ENCODE measurements around the gene PTPRM. TPM values are rescaled to one million over a fixed set of nuclear protein-coding genes. Genes with fewer than 3 reads are reported as not detected.

The PTPRM gene
- total RNA-seq, 2 donors from 2014 or later = 80.1 to 106 TPM

DNA sequence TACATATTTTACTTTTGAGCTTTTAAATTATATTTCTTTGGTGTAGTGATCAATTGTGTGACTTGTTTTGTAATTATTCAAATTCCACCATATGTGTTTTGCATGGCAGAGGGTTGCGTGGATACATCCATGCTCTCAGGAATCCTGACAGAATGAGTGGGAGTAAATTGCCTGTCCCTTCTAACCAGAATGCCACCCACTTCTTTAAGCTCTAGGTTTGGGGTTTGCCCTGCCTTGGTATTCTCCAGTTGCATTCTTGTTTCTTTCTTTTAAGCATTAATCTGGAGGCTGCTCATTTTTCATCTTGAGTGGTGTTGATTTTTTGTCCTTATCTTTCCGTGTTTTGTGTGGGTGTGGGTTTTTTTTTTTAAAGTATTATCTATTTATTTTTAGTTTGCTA is 360.0 kb downstream of the PTPRM start:
- Histone ChIP-seq H3K4me3 (no peak overlapping the region), H3K27me3 (no peaks in the 10 kb centered on the region), H3K36me3 (no peaks in the 10 kb centered on the region), H3K4me1 (peaks cover 0 to 8% of the 10 kb centered on the region in 2 donors), H3K9me3 (no peaks in the 10 kb centered on the region), H3K27ac (no peak overlapping the region)
- DNase-seq (ENCODE audit: low spot score) = no peak
- TF ChIP-seq, protein P1, sequence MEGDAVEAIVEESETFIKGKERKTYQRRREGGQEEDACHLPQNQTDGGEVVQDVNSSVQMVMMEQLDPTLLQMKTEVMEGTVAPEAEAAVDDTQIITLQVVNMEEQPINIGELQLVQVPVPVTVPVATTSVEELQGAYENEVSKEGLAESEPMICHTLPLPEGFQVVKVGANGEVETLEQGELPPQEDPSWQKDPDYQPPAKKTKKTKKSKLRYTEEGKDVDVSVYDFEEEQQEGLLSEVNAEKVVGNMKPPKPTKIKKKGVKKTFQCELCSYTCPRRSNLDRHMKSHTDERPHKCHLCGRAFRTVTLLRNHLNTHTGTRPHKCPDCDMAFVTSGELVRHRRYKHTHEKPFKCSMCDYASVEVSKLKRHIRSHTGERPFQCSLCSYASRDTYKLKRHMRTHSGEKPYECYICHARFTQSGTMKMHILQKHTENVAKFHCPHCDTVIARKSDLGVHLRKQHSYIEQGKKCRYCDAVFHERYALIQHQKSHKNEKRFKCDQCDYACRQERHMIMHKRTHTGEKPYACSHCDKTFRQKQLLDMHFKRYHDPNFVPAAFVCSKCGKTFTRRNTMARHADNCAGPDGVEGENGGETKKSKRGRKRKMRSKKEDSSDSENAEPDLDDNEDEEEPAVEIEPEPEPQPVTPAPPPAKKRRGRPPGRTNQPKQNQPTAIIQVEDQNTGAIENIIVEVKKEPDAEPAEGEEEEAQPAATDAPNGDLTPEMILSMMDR (IDR thresholded peaks at IDR 0.05) = no peak

DNA sequence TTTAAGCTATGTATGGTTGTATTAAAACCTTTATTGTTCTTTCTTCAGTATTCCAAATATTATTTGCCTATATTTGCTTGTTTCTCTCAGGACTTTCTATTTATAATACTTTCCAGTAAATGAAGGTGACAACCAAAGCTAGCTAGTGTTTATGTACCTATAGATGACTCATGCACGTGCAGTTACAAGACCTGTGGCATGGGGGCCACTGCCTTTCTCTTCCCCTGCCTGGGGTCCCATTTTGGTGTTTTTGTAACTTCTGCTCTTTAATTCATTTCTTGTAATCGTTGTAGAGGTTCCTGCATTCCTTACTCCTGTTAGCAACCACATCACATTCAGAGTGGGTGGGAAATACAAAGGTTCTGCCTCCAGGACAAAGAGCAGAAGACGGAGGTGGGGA is 364.6 kb downstream of the PTPRM start:
- H3K27ac ChIP-seq = no peak overlapping the region
- TF ChIP-seq, protein P1 (IDR thresholded peaks at IDR 0.05) = no peak
- DNase-seq (ENCODE audit: low spot score) = no peak
- H3K4me1 ChIP-seq = no peaks in the 10 kb centered on the region
- H3K36me3 ChIP-seq = no peaks in the 10 kb centered on the region
- H3K27me3 ChIP-seq = no peaks in the 10 kb centered on the region
- H3K4me3 ChIP-seq = no peak overlapping the region
- H3K9me3 ChIP-seq = no peaks in the 10 kb centered on the region

DNA sequence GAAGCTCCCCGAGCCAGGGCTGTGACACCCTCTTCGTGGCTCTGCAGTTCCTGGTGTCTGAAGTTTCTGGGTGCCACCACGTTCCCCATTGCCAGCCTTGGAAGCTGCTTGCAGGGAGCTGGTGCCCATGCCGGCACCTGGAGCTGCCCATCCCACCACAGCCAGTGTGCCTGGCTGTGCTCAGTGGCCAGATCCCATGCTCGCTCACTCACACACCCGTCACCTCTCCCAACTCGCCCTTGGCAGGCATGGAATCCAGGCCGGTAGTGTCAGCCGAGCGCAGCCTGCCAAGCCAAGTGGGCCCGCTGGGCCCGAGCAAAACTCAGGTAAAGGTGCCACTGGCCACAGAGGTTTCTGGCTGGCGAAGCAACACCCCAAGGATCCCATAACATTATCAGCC is 370.2 kb downstream of the PTPRM start:
- Histone ChIP-seq H3K9me3 (no peaks in the 10 kb centered on the region), H3K27ac (no peak overlapping the region), H3K36me3 (no peaks in the 10 kb centered on the region), H3K27me3 (no peaks in the 10 kb centered on the region), H3K4me3 (no peak overlapping the region), H3K4me1 (peaks cover 0 to 18% of the 10 kb centered on the region in 2 donors)
- TF ChIP-seq, protein P1 (IDR thresholded peaks at IDR 0.05) = no peak
- no peak for DNase-seq (ENCODE audit: low spot score)

DNA sequence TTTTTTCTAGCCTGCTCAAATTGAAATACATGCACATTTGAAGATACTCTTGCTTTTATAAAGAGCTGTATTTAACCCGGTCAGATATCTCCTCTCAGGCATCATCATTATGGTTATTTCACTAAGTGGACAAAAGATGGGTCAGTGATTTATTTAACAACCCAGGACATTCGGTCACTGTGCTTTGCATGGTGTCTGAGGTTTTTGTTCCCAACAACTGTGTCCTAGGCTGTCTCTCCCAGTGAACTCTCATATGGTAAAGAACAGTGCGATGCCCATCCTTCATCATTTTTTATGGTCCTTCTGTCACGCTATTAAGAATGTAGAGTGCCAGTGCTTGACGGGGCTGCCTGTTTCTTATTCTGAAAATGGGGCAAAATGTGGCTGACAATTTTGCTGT is 372.4 kb downstream of the PTPRM start:
- no peak overlapping the region for H3K4me3 ChIP-seq
- H3K36me3 ChIP-seq = no peaks in the 10 kb centered on the region
- H3K27me3 ChIP-seq = no peaks in the 10 kb centered on the region
- TF ChIP-seq, protein P1 (IDR thresholded peaks at IDR 0.05) = no peak
- H3K27ac ChIP-seq = no peak overlapping the region
- no peak for DNase-seq (ENCODE audit: low spot score)
- H3K4me1 ChIP-seq = peaks cover 0 to 18% of the 10 kb centered on the region in 2 donors
- no peaks in the 10 kb centered on the region for H3K9me3 ChIP-seq

DNA sequence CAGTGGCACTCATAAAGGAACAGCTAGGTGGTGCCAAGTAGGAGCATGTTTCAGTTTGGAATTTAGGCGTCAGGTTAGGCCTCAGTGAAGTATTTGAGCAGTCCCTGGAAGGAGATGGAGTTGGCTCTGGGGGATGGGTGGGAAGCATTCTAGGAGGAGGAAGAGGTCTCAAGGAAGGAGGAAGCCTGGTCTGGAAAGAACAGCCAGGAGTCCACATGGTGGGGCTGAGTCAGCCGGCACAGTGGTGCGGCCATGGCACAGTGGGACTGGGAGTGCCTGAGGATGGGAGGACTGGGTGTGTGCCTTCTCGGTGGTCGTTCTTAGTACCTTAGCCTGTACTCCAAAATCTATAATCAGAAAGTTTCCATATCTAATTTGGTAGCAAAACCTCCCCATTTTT is 373.3 kb downstream of the PTPRM start:
- Histone ChIP-seq H3K4me3 (no peak overlapping the region), H3K27ac (no peak overlapping the region), H3K36me3 (no peaks in the 10 kb centered on the region), H3K4me1 (peaks cover 0 to 18% of the 10 kb centered on the region in 2 donors), H3K27me3 (no peaks in the 10 kb centered on the region), H3K9me3 (no peaks in the 10 kb centered on the region)
- TF ChIP-seq, protein P1 (IDR thresholded peaks at IDR 0.05) = no peak
- DNase-seq (ENCODE audit: low spot score) = no peak

DNA sequence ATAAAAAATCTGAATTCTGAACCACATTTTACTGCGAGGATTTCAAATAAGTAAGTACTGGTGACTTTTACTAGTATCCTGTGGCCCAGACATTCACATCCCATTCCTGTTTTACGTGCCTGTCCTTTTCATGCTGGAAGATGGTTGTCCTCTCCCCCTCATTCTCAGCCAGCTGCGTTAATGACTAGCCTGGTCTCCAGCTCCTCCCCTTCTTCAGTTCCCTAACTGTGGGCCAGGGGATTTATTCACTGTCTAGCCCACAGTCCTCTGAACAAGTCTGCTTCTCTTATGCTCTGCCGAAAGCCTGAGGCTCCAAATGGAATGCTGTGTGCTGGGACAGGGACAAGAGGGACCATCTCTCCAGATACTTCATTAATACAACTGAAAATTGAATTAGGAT is 373.9 kb downstream of the PTPRM start:
- no peaks in the 10 kb centered on the region for H3K36me3 ChIP-seq
- no peak for DNase-seq (ENCODE audit: low spot score)
- H3K9me3 ChIP-seq = no peaks in the 10 kb centered on the region
- H3K4me1 ChIP-seq = peaks cover 0 to 23% of the 10 kb centered on the region in 2 donors
- H3K27me3 ChIP-seq = no peaks in the 10 kb centered on the region
- TF ChIP-seq, protein P1 (IDR thresholded peaks at IDR 0.05) = no peak
- no peak overlapping the region for H3K4me3 ChIP-seq
- no peak overlapping the region for H3K27ac ChIP-seq

All from right atrium auricular region (tissue), 2 donors.